Measurements from ENCODE around the gene THOP1.

Gene THOP1

GRCh38 chr19:2808129-2808941, 23.0 kb downstream of the THOP1 start:
- no peak overlapping the region for H3K27ac ChIP-seq (ENCODE audit: low read length)
- peaks cover 67% of the 10 kb centered on the region for H3K36me3 ChIP-seq (ENCODE audit: control insufficient read depth, low read depth, low read length)
- no peaks in the 10 kb centered on the region for H3K4me1 ChIP-seq (ENCODE audit: control insufficient read depth, low read depth, low read length)
- H3K27me3 ChIP-seq (ENCODE audit: control insufficient read depth, insufficient read depth, low read length): no peaks in the 10 kb centered on the region
- no peak overlapping the region for H3K9ac ChIP-seq (ENCODE audit: low read length)
- H3K9me3 ChIP-seq (ENCODE audit: control insufficient read depth, low read depth, low read length): no peaks in the 10 kb centered on the region
- no peak overlapping the region for H3K4me3 ChIP-seq (ENCODE audit: low read length)

DNA sequence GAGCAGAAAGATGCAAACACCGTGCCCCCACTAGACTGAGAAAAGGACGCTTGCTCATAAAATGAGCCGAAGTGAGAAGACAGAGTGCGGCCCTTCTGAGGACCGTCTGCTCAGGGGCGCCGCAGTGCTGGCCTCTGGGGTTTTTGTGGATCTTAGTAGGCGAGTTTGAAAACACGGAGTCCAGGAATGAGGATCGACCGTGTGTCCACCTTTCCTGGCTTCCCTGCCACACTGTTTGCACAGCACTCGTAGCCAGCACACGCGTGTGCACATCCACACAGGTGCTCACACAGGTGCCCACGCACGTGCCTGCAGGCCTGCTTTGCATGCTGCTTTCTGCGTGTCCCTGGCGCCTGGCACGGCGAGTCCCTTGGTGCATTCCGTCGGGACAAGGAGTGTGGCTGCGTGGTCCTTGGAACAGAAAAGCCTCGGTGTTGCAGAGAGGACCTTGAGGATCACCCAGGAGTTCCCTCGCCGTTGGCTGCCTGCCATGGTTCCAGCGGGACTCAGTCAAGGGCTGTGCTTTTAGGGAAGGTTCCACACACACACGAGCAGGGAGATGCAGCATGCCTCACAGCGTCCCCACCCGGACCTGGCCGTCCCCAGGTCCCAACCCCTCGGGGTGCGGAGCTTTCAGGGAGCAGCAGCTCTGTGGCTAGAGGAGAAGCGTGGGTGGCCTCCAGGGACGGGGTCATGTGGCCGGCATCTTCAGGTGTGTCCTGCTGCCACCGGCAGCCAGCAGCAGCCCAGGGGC, 24.3 kb downstream of the THOP1 start:
- peaks cover 62% of the 10 kb centered on the region for H3K36me3 ChIP-seq (ENCODE audit: control insufficient read depth, low read depth, low read length)
- H3K4me1 ChIP-seq (ENCODE audit: control insufficient read depth, low read depth, low read length): no peaks in the 10 kb centered on the region

GRCh38 chr19:2810141-2811091, 25.1 kb downstream of the THOP1 start:
- Histone ChIP-seq H3K4me1 (ENCODE audit: control insufficient read depth, low read depth, low read length) (no peaks in the 10 kb centered on the region), H3K27ac (ENCODE audit: low read length) (no peak overlapping the region), H3K9ac (ENCODE audit: low read length) (no peak overlapping the region), H3K27me3 (ENCODE audit: control insufficient read depth, insufficient read depth, low read length) (no peaks in the 10 kb centered on the region), H3K9me3 (ENCODE audit: control insufficient read depth, low read depth, low read length) (no peaks in the 10 kb centered on the region), H3K4me3 (ENCODE audit: low read length) (no peak overlapping the region), H3K36me3 (ENCODE audit: control insufficient read depth, low read depth, low read length) (peaks cover 56% of the 10 kb centered on the region)

More for the DNA sequence above, 24.3 kb downstream of the THOP1 start:
- Histone ChIP-seq H3K9ac (ENCODE audit: low read length) (no peak overlapping the region), H3K27ac (ENCODE audit: low read length) (no peak overlapping the region), H3K27me3 (ENCODE audit: control insufficient read depth, insufficient read depth, low read length) (no peaks in the 10 kb centered on the region), H3K4me3 (ENCODE audit: low read length) (no peak overlapping the region), H3K9me3 (ENCODE audit: control insufficient read depth, low read depth, low read length) (no peaks in the 10 kb centered on the region)

- H3K27ac ChIP-seq (ENCODE audit: low read length): no peak overlapping the region
- peaks cover 53% of the 10 kb centered on the region for H3K36me3 ChIP-seq (ENCODE audit: control insufficient read depth, low read depth, low read length)
- no peak overlapping the region for H3K4me3 ChIP-seq (ENCODE audit: low read length)
- H3K9ac ChIP-seq (ENCODE audit: low read length): no peak overlapping the region
- H3K9me3 ChIP-seq (ENCODE audit: control insufficient read depth, low read depth, low read length): no peaks in the 10 kb centered on the region
- H3K4me1 ChIP-seq (ENCODE audit: control insufficient read depth, low read depth, low read length): no peaks in the 10 kb centered on the region
- H3K27me3 ChIP-seq (ENCODE audit: control insufficient read depth, insufficient read depth, low read length): no peaks in the 10 kb centered on the region
Observed at GRCh38 chr19:2811221-2811722, 26.0 kb downstream of the THOP1 start.

DNA sequence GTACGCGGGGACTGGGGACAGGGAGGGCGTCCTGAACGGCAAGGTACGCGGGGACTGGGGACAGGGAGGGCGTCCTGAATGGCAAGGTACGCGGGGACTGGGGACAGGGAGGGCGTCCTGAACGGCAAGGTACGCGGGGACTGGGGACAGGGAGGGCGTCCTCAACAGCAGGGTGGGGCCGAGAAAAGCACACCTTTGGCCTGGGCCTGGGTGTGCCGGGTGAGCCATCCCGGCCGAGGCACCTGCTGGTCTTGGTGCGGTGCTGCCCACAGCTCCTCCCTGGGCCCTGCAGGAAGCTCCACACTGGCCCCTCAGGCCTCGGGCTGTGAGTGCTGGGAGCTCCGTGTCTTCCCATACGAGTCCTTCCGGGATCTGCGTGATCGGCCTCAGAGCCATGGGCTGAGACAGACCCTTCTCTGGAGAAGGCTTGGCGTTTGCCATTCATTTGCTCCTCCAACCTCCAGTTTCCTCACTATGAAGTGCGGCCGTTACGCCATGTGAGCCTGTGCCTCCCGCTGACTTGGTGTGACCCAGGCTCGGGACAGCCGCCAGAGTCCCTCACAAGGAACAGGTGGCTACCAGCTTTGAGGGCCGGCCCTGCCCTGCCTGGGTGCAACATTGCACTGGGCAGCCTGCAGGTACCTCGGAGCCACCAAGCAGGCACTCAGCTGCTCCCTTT, 26.6 kb downstream of the THOP1 start:
- Histone ChIP-seq H3K27me3 (ENCODE audit: control insufficient read depth, insufficient read depth, low read length) (no peaks in the 10 kb centered on the region), H3K36me3 (ENCODE audit: control insufficient read depth, low read depth, low read length) (peaks cover 47% of the 10 kb centered on the region), H3K9me3 (ENCODE audit: control insufficient read depth, low read depth, low read length) (no peaks in the 10 kb centered on the region), H3K27ac (ENCODE audit: low read length) (no peak overlapping the region), H3K9ac (ENCODE audit: low read length) (no peak overlapping the region), H3K4me3 (ENCODE audit: low read length) (no peak overlapping the region), H3K4me1 (ENCODE audit: control insufficient read depth, low read depth, low read length) (no peaks in the 10 kb centered on the region)

GRCh38 chr19:2812414-2813234, 27.3 kb downstream of the THOP1 start:
- no peak overlapping the region for H3K9ac ChIP-seq (ENCODE audit: low read length)
- H3K27me3 ChIP-seq (ENCODE audit: control insufficient read depth, insufficient read depth, low read length): no peaks in the 10 kb centered on the region
- H3K36me3 ChIP-seq (ENCODE audit: control insufficient read depth, low read depth, low read length): peaks cover 40% of the 10 kb centered on the region
- H3K9me3 ChIP-seq (ENCODE audit: control insufficient read depth, low read depth, low read length): no peaks in the 10 kb centered on the region
- H3K4me1 ChIP-seq (ENCODE audit: control insufficient read depth, low read depth, low read length): no peaks in the 10 kb centered on the region
- no peak overlapping the region for H3K4me3 ChIP-seq (ENCODE audit: low read length)
- H3K27ac ChIP-seq (ENCODE audit: low read length): no peak overlapping the region

- Histone ChIP-seq H3K9me3 (ENCODE audit: control insufficient read depth, low read depth, low read length) (no peaks in the 10 kb centered on the region), H3K9ac (ENCODE audit: low read length) (no peak overlapping the region), H3K36me3 (ENCODE audit: control insufficient read depth, low read depth, low read length) (peaks cover 31% of the 10 kb centered on the region), H3K27me3 (ENCODE audit: control insufficient read depth, insufficient read depth, low read length) (no peaks in the 10 kb centered on the region), H3K4me1 (ENCODE audit: control insufficient read depth, low read depth, low read length) (no peaks in the 10 kb centered on the region), H3K27ac (ENCODE audit: low read length) (no peak overlapping the region), H3K4me3 (ENCODE audit: low read length) (no peak overlapping the region)
Observed at GRCh38 chr19:2813235-2814160, 28.2 kb downstream of the THOP1 start.

GRCh38 chr19:2814426-2814825, 29.1 kb downstream of the THOP1 start:
- Histone ChIP-seq H3K9ac (ENCODE audit: low read length) (no peak overlapping the region), H3K36me3 (ENCODE audit: control insufficient read depth, low read depth, low read length) (peaks cover 22% of the 10 kb centered on the region), H3K27ac (ENCODE audit: low read length) (no peak overlapping the region), H3K27me3 (ENCODE audit: control insufficient read depth, insufficient read depth, low read length) (no peaks in the 10 kb centered on the region), H3K4me3 (ENCODE audit: low read length) (no peak overlapping the region), H3K9me3 (ENCODE audit: control insufficient read depth, low read depth, low read length) (no peaks in the 10 kb centered on the region), H3K4me1 (ENCODE audit: control insufficient read depth, low read depth, low read length) (no peaks in the 10 kb centered on the region)

GRCh38 chr19:2815191-2815614, 29.9 kb downstream of the THOP1 start:
- no peak overlapping the region for H3K27ac ChIP-seq (ENCODE audit: low read length)
- H3K36me3 ChIP-seq (ENCODE audit: control insufficient read depth, low read depth, low read length): peaks cover 15% of the 10 kb centered on the region
- H3K9me3 ChIP-seq (ENCODE audit: control insufficient read depth, low read depth, low read length): no peaks in the 10 kb centered on the region
- no peak overlapping the region for H3K4me3 ChIP-seq (ENCODE audit: low read length)
- no peak overlapping the region for H3K9ac ChIP-seq (ENCODE audit: low read length)
- H3K27me3 ChIP-seq (ENCODE audit: control insufficient read depth, insufficient read depth, low read length): no peaks in the 10 kb centered on the region
- H3K4me1 ChIP-seq (ENCODE audit: control insufficient read depth, low read depth, low read length): no peaks in the 10 kb centered on the region
